HCT116 (cell line): ENCODE data around the gene ZNF316. TPM values are rescaled to one million over a fixed set of nuclear protein-coding genes. Genes with fewer than 3 reads are reported as not detected.

Experiments used
- ATAC-seq: fragments of 200-7000 bp; cut with Tn5 transposase; 2 replicates; pipeline ENCODE4 v1.9.1; 2020; ENCODE audit warnings: mild to moderate bottlenecking, moderate library complexity
- BruUV-seq: library from RNA; stranded (reverse); fragments of 400-500 nt; replicated peaks from 2 replicates; lab custom pipeline; 2021; lab: Mats Ljungman, UMichigan
- CTCF ChIA-PET: fragments of 300-600 bp; sonication (Branson Sonifier 250); formaldehyde crosslinking; loops from one replicate; lab custom pipeline; 2021; ENCODE audit warnings: antibody characterized with exemption; lab: Charles Lee
- POLR2A ChIA-PET: fragments of 300-600, 350-600 bp; sonication (Branson Sonifier 250); formaldehyde crosslinking; loops from one replicate; lab custom pipeline; 2021; ENCODE audit warnings: antibody characterized with exemption; lab: Charles Lee
- RAD21 ChIA-PET, 2 experiments: fragments of 300-600 bp; sonication (Branson Sonifier 250); formaldehyde crosslinking; loops; one replicate each; lab custom pipeline; 2023; ENCODE audit warnings: low total read pairs in 2 of 2; ENCODE audit not compliant: uncharacterized antibody in 2 of 2, unreplicated experiment in 2 of 2, low non-redundant PET in 1 of 2; lab: Charles Lee
- DNase-seq: peaks from one replicate; pipeline ENCODE4 v3.0.0-alpha.2; 2010; ENCODE audit warnings: low read depth, low spot score
- H2AFZ ChIP-seq: fragments of 200-600 bp; shearing (Covaris generic), sonication (generic); 2 replicates; pipeline ENCODE4 v1.6.1; 2017; ENCODE audit warnings: low read depth, mixed run types, mixed read lengths, antibody characterized with exemption, low read length; ENCODE audit not compliant: poor library complexity, severe bottlenecking
- H3K27ac ChIP-seq: 2 replicates; pipeline ENCODE4 v1.5.1; 2012; ENCODE audit warnings: low read depth, low read length
- H3K27me3 ChIP-seq: fragments of 200-600 bp; sonication (generic); 2 replicates; pipeline ENCODE4 v1.6.1; 2016; ENCODE audit warnings: mixed run types, low read length, mixed read lengths; ENCODE audit not compliant: insufficient read depth
- H3K36me3 ChIP-seq, 2 experiments: fragments of 200-500 bp in 1 of 2; fragments of 200-600 bp in 1 of 2; sonication (Bioruptor generic) in 1 of 2; sonication (generic) in 1 of 2; 2 replicates each; pipeline versions ENCODE4 v1.5.1 to v1.6.1; 2014 to 2016; ENCODE audit warnings: low read length in 2 of 2, inconsistent platforms in 1 of 2, mixed read lengths in 1 of 2, mixed run types in 1 of 2; ENCODE audit not compliant: insufficient read depth in 2 of 2, control insufficient read depth in 1 of 2
- H3K4me1 ChIP-seq, 2 experiments: fragments of 200-600 bp in 1 of 2; sonication (generic) in 1 of 2; 2 replicates each; pipeline versions ENCODE4 v1.5.1 to v1.6.1; 2012 to 2017; ENCODE audit warnings: low read length in 2 of 2, inconsistent platforms in 1 of 2, mild to moderate bottlenecking in 1 of 2, mixed read lengths in 1 of 2, mixed run types in 1 of 2, moderate library complexity in 1 of 2; ENCODE audit not compliant: insufficient read depth in 2 of 2, control insufficient read depth in 1 of 2
- H3K4me2 ChIP-seq: fragments of 200-600 bp; sonication (generic); 2 replicates; pipeline ENCODE4 v1.6.1; 2017; ENCODE audit warnings: mixed run types, low read length, mixed read lengths
- H3K4me3 ChIP-seq, 2 experiments: fragments of 200-600 bp in 1 of 2; sonication (generic) in 1 of 2; replicated peaks in 1 of 2; 2 replicates each; pipeline ENCODE4 v1.5.1; 2011 to 2016; ENCODE audit warnings: low read length in 2 of 2, control low read depth in 1 of 2, low read depth in 1 of 2, mild to moderate bottlenecking in 1 of 2, mixed read lengths in 1 of 2, mixed run types in 1 of 2
- H3K79me2 ChIP-seq: fragments of 200-600 bp; sonication (generic); 2 replicates; pipeline ENCODE4 v1.6.1; 2017; ENCODE audit warnings: mild to moderate bottlenecking, mixed run types, low read length, moderate library complexity, mixed read lengths; ENCODE audit not compliant: insufficient read depth
- H3K9ac ChIP-seq: fragments of 200-600 bp; sonication (generic); 2 replicates; pipeline ENCODE4 v1.6.1; 2016; ENCODE audit warnings: low read length, mixed read lengths
- H3K9me2 ChIP-seq: fragments of 200-600 bp; sonication (generic), shearing (Covaris generic); 2 replicates; pipeline ENCODE4 v1.6.1; 2017; ENCODE audit warnings: mixed run types, mild to moderate bottlenecking, moderate library complexity; ENCODE audit not compliant: insufficient read depth
- H3K9me3 ChIP-seq, 2 experiments: fragments of 200-500 bp in 1 of 2; fragments of 200-600 bp in 1 of 2; sonication (Bioruptor generic) in 1 of 2; sonication (generic) in 1 of 2; 2 replicates each; pipeline ENCODE4 v1.6.1; 2014 to 2017; ENCODE audit warnings: low read length in 2 of 2, mixed read lengths in 2 of 2, inconsistent platforms in 1 of 2, low read depth in 1 of 2, mild to moderate bottlenecking in 1 of 2, mixed run types in 1 of 2, moderate library complexity in 1 of 2; ENCODE audit not compliant: control insufficient read depth in 1 of 2, insufficient read depth in 1 of 2
- H4K20me1 ChIP-seq: fragments of 200-600 bp; sonication (generic), shearing (Covaris generic); 2 replicates; pipeline ENCODE4 v1.6.1; 2017; ENCODE audit warnings: mixed run types, mild to moderate bottlenecking, moderate library complexity; ENCODE audit not compliant: insufficient read depth
- CBX3 ChIP-seq: IDR thresholded peaks from 2 replicates; pipeline ENCODE4 v1.6.1; 2012; ENCODE audit warnings: low read depth
- CEBPB ChIP-seq: IDR thresholded peaks from 2 replicates; pipeline ENCODE4 v1.6.1; 2012; ENCODE audit warnings: low read depth
- EGR1 ChIP-seq: IDR thresholded peaks from 2 replicates; pipeline ENCODE4 v1.6.1; 2012; ENCODE audit warnings: low read depth
- EZH2 ChIP-seq: fragments of 200-600 bp; sonication (generic); IDR thresholded peaks from 2 replicates; pipeline ENCODE4 v1.6.1; 2017; ENCODE audit warnings: antibody characterized with exemption, mixed run types
- FOSL1 ChIP-seq: IDR thresholded peaks from 2 replicates; pipeline ENCODE4 v1.6.1; 2012; ENCODE audit warnings: low read depth
- POLR2A ChIP-seq: IDR thresholded peaks from 2 replicates; pipeline ENCODE4 v1.7.0; 2011; ENCODE audit warnings: borderline replicate concordance; ENCODE audit not compliant: insufficient read depth, insufficient read length; ENCODE audit errors: extremely low read depth
- POLR2AphosphoS5 ChIP-seq: IDR thresholded peaks from 2 replicates; pipeline ENCODE4 v1.6.1; 2011; ENCODE audit warnings: mild to moderate bottlenecking, low read depth, low read length, moderate library complexity
- RAD21 ChIP-seq: IDR thresholded peaks from 2 replicates; pipeline ENCODE4 v1.6.1; 2012; ENCODE audit warnings: low read depth, mild to moderate bottlenecking
- SIN3A ChIP-seq: IDR thresholded peaks from 2 replicates; pipeline ENCODE4 v1.6.1; 2012; ENCODE audit warnings: low read depth
- ZFX ChIP-seq: fragments of 450-650 bp; IDR thresholded peaks from 2 replicates; pipeline ENCODE4 v1.6.1; 2017
- intact Hi-C: fragments of 100-400 bp; cut with micrococcal nuclease; formaldehyde crosslinking; loops from 2 replicates; pipeline ENCODE4 v1.10.0; 2022
- total RNA-seq: library from RNA; stranded (reverse); gene quantifications from one replicate; pipeline ENCODE4 v1.2.1, GENCODE V29; 2021; ENCODE audit not compliant: unreplicated experiment
- TF ChIP-seq, protein P1 (sequence below): IDR thresholded peaks from 2 replicates; pipeline ENCODE4 v1.6.1; 2012
- TF ChIP-seq, protein P2 (sequence below): IDR thresholded peaks from 2 replicates; pipeline ENCODE4 v1.6.1; 2012
- TF ChIP-seq, protein P3 (sequence below): IDR thresholded peaks from 2 replicates; pipeline ENCODE4 v1.6.1; 2012; ENCODE audit warnings: low read depth

ZNF316 gene
- total RNA-seq, 1 experiment from 2014 or later = 25.0 TPM

DNA sequence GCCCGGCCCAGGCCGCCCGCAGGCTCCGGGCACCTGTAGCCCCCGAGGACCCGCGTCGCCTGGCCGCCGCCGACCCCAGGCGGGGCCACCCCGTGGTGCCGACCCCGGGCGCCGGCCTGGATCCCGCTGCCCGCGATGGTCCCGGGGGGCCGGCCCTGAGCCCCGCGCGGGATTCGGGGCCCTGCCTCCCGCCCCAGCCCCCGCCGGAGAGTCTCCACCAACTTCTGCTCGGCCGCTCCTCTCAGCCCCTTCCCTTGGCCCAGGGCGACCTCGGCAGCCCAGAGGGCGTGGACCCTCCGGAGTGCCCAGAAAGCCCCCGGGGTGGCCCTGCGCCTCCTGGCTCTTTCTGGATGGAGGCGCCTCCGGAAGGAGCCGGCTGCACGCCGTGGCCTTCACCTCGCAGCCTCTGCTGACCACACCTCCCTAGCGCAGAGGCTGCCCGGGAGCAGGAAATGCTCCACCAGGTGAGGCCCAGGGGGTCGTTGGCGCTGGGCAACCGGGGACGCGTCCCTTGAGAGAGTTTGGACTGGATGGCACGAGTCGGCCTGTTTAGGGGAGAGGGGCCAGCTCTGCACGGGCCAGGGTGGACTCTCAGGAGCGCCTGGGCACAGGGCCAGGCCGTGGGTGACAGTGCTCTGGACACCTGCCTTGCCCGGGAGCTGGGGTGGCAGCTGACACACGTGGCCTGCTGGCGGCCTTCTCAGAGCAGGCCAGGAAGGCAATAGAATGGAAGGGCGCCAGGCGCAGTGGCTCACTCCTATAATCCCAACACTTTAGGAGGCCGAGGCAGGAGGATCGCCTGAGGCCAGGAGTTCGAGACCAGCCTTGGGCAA is 21.2 kb upstream of the ZNF316 start:
- no peak overlapping the region for H3K27ac ChIP-seq
- RAD21 ChIA-PET = no interaction called here
- POLR2A ChIA-PET = no interaction called here

More for the DNA sequence above, 21.2 kb upstream of the ZNF316 start:
- H3K4me1 ChIP-seq = no peaks in the 10 kb centered on the region
- H4K20me1 ChIP-seq = no peaks in the 10 kb centered on the region
- intact Hi-C loops = no loop called here
- no peak overlapping the region for H3K9ac ChIP-seq
- CTCF ChIA-PET = no interaction called here
- H3K27me3 ChIP-seq = peaks cover 3% of the 10 kb centered on the region; the same call in 1 of the 2 replicates
- H3K4me2 ChIP-seq = no peak overlapping the region
- ATAC-seq = no peak
- TF ChIP-seq FOSL1 (no peak), EZH2 (no peak), ZFX (no peak), RAD21 (no peak), POLR2A (no peak), CEBPB (no peak), SIN3A (no peak), CBX3 (no peak), POLR2AphosphoS5 (no peak), EGR1 (no peak)
- TF ChIP-seq, protein P1, sequence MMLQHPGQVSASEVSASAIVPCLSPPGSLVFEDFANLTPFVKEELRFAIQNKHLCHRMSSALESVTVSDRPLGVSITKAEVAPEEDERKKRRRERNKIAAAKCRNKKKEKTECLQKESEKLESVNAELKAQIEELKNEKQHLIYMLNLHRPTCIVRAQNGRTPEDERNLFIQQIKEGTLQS = no peak
- TF ChIP-seq, protein P2, sequence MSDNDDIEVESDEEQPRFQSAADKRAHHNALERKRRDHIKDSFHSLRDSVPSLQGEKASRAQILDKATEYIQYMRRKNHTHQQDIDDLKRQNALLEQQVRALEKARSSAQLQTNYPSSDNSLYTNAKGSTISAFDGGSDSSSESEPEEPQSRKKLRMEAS = no peak
- TF ChIP-seq, protein P3, sequence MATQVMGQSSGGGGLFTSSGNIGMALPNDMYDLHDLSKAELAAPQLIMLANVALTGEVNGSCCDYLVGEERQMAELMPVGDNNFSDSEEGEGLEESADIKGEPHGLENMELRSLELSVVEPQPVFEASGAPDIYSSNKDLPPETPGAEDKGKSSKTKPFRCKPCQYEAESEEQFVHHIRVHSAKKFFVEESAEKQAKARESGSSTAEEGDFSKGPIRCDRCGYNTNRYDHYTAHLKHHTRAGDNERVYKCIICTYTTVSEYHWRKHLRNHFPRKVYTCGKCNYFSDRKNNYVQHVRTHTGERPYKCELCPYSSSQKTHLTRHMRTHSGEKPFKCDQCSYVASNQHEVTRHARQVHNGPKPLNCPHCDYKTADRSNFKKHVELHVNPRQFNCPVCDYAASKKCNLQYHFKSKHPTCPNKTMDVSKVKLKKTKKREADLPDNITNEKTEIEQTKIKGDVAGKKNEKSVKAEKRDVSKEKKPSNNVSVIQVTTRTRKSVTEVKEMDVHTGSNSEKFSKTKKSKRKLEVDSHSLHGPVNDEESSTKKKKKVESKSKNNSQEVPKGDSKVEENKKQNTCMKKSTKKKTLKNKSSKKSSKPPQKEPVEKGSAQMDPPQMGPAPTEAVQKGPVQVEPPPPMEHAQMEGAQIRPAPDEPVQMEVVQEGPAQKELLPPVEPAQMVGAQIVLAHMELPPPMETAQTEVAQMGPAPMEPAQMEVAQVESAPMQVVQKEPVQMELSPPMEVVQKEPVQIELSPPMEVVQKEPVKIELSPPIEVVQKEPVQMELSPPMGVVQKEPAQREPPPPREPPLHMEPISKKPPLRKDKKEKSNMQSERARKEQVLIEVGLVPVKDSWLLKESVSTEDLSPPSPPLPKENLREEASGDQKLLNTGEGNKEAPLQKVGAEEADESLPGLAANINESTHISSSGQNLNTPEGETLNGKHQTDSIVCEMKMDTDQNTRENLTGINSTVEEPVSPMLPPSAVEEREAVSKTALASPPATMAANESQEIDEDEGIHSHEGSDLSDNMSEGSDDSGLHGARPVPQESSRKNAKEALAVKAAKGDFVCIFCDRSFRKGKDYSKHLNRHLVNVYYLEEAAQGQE = no peak
- TF ChIP-seq, all 23 proteins: peak for 0
- BruUV-seq = no TSS peak
- H2AFZ ChIP-seq = no peak overlapping the region
- no peaks in the 10 kb centered on the region for H3K79me2 ChIP-seq
- no peaks in the 10 kb centered on the region for H3K9me3 ChIP-seq
- DNase-seq = no peak
- no peaks in the 10 kb centered on the region for H3K36me3 ChIP-seq
- H3K4me3 ChIP-seq = no peak overlapping the region
- no peaks in the 10 kb centered on the region for H3K9me2 ChIP-seq
